ENCODE data around the gene GATAD2A.
"Not testable (repeated sequence)": the region's sequence is repeated elsewhere in the genome, so short reads cannot be mapped to it uniquely, and the experiment has no call there.

The GATAD2A gene

DNA sequence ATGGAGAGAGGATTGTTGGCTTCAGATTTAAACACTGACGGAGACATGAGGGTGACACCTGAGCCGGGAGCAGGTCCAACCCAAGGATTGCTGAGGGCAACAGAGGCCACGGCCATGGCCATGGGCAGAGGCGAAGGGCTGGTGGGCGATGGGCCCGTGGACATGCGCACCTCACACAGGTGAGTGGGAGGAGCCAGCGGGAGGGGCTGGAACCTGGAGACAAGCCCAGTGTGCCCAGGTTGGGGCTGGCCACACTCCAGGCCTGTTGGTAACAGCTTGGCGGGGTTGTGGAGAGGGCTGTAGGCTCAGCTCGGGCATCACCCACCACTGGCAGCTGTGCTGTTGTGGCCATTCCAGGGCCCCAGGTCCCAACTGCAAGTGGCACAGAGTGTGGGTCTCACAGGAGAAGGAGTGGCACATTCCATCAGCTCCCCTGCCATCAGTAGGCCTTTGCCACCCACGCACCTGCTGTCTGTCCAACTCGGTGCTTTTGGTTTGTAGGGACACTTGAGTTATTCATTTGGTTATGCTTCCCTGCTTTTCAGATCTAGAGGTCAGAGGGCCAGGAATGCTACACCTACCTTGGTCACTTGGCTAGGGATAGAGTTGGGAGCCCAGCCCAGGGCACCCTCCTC lies 60.1 kb downstream of the GATAD2A start:
- no peak for DNase-seq

DNA sequence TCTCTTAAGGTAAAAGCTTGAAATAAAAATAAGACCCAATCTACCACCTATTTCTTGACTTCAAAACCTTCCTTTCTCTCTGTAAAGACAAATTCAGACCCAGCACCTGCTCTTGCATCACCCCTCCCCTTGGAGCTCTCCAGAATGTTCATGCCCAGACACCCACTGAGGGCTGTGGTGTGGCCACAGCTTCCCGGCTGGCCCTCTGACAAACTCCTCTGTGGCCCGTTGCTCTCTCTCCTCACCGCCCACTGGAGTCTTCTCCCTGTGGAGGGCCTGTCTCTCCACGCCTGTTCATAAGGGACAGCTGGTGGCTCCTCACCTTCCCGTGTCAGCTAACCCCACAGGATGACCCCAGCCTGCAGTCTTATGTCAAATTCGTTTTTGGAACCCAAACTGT lies 60.7 kb downstream of the GATAD2A start:
- DNase-seq: no peak

DNA sequence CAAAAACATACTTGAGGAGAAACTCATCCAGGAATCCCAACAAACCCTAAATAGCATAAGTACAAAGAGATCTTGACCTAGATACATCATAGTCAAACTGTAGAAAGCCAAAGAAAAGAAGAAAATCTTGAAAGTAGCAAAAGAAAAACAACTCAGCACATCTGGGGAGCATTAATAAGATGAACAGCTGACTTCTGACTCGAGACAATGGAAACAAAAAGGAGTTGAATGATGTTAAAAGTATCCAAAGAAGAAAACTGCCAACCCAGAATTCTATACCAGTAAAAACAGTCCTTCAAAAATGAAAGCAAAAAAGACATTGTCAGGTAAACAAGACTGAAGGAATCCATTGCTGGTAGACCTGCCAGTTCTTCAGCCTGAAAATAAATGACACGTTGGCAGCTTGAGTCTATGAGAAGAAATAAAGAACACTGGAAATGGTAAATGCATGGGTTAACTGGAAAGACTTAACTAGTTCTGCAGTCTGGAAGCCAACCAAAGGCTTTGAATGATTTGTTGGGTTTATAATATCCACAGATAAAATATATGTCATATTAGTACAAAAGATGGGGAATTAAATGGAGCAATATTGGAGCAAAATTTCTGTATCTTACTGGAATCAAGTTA lies 63.1 kb downstream of the GATAD2A start:
- no peak for DNase-seq

DNA sequence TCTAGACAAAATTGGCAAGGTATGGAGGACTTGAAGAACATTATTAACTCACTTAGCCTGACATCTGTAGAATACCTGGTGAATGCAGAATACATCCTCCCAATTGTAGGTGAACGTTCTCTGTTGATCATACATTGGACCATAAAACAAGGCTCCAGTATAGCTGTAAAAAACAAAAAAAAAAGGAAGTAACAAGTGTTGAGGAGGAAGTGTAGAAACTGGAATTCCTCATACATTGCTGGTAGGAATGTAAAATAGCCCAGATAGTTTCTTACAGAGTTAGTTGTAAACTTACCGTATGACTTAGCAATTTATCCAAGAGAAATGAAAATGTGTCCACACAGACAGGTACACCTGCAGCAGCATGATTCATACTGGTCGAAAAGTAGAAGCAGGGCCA lies 65.1 kb downstream of the GATAD2A start:
- DNase-seq: no peak

DNA sequence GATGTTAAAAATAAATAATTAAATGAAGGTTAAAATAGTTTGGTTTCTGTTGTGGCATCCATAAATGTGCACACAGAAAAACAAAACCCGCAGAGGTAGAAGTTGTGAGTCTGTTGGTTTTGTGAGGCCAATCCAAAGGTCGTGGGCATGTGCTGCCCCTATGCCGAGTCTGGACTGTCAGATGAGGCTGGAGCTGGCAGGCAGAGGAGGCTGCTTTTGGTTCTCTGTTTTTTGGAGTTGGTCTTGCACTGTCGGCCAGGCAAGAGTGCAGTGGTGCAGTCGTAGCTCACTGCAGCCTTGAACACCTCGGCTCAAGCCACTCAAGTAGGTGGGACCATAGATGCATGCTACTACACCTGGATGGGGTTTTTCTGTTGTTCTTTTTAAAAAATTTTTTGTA lies 66.2 kb downstream of the GATAD2A start:
- no peak for DNase-seq

DNA sequence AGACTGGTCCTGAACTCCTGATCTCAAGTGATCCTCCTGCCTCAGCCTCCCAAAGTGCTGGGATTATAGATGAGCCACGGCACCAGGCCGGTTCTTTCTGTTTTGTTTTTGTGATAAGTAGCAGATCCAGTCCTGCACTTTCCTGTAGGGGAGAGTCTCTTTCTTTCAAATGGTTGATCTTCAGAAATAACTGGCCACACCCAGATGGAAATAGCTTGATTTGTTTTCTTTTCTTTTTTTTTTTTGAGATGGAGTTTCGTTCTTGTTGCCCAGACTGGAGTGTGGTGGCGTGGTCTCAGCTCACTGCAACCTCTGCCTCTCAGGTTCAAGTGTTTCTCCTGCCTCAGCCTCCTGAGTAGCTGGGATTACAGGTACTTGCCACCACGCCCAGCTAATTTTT lies 66.6 kb downstream of the GATAD2A start:
- not testable (repeated sequence) for DNase-seq

DNA sequence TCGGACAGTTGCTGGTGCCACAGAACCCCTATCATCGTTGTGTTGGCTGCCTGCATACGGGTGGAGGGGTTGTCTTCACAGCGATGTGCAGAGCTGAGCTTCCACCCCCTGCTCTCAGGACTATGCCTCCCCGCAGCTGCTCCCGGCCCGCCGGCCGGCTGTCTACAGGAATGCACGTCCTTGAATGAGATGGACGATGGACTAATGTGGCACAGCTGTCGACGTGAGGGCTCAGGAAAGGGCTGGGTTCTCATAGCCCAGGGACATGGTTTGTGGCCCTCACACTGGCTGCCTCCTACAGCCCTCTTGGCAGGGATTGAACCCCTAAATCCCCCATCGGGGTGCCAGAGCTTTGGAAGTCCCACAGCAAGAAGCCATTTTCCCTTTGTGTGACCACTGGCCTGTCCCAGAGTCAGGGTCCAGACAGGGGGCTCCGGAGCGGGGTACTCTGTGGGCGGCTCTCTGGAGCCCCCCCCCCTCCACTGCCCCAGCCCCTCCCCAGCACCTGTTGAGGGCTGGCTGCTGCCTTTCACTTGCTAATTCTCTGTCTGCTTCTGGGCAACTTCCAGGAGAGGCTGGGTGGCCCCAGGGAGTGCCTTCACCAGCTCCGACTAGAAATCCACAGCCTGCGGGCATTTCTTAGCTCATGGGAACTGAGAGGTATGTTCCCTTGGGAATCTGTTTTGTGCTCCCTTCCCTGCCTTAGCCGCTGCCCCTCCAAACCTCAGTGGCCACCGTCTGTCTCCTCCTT lies 69.7 kb downstream of the GATAD2A start:
- no peak for DNase-seq

DNA sequence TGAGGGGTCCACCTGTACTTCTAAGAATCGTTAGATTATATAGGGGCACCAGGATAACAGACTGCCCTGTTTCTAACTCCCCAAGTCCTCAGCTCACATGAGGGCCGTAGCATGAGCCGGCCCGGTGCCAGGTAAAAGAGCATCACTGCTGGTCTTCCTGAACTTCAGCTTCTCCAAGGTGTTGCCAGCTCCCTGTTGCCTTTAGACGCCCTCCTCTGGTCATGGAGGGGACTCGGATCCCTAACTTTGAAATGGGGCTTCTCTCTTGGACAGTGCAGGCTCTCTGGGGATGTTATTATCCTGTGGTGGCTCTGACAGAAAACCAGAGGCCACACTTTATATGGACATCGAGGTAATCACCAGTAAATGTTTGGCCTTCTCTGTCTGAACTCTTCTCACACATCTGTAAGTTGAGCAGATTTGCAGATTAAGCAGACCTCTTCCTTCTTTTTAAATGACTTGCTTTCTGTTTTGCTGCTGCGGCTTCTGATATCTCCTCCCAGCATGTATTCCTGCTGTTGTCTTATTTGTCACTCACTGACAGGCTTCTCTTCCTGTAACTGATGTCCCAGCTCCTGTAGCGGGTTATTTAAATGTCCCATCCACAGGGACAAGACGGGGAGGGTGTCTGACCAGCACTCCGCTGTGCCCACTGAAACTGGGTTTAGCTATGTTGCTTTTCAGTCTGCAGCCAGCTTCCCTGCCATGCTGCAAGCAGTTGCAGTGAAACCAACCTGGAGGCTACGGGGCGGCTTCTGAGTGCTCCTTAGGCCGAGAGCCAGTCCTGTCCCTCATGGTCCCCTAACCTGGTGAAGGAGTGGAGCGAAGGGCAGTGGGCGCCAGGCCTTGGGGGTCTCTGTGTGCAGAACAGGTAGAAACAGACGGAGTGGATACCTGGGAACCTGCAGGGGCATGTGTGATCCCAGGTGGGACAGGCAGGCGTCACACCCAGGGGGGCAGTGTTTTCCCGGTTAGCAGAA lies 70.7 kb downstream of the GATAD2A start:
- no peak for DNase-seq

DNA sequence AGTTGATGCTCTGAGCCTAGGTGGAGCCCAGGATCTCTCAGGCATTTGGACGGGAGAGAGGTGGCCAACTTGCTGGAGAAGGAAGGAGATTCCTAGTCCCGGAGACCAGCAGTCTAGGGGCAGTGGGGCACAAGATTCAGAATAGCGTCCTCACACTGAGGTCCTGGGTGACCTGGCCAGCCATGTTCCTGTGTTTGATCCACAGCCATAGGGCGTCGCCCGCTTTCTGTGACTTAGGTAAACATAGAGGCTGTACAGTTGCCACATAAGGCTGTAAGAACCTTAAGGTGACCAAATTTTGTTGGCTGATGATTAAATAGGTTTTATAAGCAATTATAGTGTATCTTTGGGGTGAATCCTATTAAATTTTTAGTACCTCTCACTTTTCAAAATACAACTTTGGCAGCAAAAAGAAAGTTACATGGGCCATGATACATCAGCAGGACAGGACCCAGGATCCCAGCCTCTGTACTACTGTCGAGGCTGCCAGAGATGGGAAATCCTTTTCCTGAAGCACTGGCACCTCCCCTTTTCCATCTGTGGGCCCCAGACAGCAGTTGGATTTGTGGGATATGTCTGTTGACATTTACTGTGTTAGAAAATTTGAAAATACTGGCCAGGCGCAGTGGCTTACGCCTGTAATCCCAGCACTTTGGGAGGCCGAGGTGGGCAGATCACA lies 72.4 kb downstream of the GATAD2A start:
- no peak for DNase-seq

DNA sequence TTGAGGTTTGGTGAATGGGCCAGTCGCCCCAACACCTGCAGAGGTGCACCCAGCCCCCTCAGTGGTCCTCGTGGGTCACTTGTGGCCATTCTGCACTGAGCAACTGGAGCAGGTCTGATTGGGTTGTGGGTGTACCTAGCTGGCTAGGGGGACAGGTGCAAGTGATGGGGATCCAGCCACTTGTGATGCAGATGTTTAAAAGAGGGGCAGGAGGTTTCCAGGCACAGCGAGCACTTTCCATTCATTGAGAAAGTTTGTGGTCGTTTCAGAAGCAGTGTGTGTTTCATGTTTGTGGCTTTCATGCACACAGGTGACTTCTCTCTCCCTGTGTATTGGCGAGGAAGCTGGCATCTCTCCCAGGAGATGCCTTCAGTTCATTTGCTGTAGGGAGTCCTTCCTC lies 75.2 kb downstream of the GATAD2A start:
- DNase-seq: no peak

DNA sequence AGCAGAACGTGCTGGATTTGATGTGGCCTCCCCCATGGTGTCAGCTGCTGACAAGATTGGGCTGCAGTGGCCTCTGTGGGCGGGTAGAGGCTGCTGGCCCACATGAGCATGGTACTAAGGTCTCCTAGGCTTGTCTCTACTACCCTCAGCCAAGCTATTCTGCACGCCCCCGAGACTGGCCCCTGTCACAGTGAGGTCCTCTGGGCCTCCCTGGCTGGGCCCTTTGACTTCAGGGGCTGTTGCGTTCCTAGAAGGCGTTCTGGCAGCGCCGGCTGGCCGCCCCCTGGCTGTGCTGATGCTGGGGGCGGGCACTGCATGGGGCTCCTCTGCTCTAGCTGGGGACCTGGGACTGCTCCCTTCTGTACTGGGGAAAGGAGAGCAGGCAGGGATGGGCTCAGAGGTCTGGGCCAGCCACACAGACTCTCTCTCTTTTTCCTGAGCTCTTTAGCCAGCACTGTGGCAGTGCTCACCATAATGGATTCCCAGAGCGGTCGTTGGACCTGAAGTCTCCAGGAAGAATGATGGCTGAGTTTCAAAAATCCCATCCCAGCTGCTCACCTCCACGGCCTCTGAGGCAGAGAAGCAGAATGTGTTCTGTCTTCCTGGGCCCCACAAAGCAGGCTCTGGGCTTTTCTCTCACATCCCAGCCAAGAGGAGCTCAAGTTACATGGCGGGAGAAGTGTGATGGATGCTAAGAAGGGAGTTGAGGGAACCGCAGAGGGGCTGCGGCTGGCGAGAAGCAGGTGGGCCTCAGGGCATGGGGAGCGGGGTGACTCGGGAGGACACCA lies 77.5 kb downstream of the GATAD2A start:
- DNase-seq: peak; percentile 56

DNA sequence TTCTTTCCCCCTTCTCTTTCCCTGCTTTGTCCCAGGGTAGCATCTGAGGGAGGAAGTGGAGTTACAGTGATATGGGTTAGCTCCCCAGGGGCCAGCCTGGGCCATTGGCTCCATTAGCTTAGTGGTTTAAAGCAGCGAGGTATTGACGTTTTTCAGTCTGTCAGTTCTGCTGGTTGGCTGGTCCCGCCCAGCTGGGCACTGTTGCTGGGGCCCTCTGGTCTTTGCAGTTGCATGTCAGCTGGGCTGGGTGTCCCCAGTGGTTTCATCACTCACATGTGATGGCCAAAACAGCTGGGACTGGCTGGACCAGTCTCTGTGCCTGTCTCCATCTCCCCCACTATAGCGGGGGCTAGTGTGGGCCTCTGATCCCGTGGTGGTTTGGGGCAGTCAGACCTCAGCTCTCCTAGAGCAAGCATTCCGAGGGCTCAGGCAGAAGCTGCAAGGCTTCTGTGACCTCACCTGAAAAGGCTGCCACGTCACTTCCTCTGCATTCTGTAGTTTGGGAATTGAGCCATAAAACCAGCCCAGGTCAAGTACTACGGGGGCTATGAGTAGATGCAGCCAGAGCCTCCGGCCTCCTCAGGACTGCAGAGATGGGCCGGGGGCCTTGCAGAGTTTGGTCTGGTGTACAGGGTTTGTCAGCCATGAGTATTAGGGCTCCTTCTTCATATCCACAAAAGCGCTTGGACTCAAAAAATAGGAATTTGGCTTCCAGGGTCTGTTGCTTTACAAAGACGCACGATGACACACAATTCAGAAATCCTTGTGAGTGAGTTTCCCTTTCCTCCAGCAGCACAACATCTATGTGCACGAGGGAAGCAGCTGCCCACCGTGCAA lies 79.9 kb downstream of the GATAD2A start:
- no peak for DNase-seq

DNA sequence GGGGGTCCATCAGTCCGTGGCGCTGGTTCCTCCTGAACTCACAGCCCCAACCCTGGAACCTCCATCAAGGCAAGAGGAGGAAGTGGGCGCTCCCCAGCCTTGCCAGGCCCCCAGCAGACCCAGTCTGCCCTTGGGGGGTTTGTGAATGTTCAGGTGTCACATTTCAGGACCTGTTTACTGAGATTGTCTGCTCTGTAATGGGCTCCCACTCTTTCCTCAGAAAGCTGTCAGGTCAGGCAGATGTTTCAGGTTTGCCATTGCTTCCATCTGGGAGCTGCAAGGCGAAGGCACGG lies 80.5 kb downstream of the GATAD2A start:
- DNase-seq: no peak

DNA sequence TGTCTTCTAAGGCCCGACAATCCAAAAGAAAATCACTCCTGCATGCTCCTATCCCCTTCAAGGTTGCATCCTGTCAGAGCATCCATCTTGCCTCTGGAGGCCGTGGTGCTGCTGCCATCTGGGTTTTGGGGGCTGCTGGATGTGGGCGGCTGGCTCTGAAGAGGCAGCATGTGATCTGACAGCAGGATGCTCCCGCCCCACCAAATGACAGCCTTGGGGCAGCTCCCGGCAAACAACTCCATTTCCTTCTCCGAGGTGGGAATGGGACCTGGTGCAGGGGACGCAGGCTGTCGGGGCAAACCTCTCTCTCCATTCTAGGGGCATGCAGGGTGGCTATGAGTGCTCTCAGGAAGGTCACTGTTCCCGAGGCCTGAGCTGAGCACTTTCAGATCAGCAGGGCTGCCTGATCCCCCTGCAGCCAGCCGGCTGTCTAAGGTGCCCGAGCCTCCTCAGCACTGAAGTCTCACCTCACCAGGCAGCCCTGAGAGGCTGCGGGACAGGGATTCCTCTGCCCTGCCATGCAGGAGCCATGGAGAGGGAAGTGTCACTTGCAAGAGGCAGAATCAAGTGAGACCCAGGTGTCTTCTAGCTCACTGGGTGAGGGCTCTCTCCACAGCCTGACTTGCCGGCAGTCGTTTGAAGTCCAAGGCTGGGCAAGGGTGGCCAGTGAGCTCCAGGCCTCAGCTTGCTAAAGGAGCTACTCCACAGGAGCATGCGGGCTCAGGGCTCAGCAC lies 81.0 kb downstream of the GATAD2A start:
- no peak for DNase-seq

DNA sequence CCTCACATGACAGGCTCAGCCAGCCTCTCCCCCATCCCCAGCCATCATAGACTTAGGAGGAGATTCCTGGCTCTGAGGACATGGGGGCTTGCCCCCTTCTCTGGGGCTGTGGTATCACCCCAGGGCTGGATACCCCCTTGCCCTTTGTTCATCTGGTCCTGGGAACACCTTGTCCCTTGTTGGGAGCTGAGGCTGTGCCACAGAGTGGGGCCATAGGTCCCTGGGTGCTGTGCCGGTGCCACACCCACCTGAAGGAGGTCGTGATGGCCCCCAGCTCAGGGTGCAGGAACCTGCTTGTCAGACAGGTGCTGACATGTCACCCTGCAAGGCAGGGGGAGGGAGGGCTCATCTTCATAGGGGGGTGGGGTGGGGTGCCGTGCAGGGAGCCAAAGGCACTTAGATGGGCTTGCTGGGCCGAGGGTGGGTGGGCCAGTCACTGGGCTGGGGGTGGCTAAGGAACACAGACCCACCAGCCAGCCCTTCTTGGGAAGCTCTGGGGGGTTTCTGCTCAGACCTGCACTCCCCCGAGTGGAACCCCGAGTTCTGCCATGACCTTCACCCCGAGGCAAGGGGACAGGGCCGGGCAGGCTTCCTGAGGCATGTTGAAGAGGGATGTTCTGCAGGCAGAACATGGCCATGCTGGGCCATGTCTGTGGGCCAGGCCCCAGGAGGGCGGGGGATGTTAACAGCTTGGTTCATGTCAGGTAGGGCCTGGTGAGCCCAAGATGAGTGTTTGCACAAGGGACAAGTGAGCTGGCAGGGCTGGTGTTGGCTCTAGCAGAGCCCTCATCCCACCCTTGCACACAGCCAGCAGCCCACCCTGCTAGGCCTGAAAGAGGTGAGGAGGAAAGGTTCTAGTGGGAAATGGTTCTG lies 81.8 kb downstream of the GATAD2A start:
- DNase-seq: no peak

DNA sequence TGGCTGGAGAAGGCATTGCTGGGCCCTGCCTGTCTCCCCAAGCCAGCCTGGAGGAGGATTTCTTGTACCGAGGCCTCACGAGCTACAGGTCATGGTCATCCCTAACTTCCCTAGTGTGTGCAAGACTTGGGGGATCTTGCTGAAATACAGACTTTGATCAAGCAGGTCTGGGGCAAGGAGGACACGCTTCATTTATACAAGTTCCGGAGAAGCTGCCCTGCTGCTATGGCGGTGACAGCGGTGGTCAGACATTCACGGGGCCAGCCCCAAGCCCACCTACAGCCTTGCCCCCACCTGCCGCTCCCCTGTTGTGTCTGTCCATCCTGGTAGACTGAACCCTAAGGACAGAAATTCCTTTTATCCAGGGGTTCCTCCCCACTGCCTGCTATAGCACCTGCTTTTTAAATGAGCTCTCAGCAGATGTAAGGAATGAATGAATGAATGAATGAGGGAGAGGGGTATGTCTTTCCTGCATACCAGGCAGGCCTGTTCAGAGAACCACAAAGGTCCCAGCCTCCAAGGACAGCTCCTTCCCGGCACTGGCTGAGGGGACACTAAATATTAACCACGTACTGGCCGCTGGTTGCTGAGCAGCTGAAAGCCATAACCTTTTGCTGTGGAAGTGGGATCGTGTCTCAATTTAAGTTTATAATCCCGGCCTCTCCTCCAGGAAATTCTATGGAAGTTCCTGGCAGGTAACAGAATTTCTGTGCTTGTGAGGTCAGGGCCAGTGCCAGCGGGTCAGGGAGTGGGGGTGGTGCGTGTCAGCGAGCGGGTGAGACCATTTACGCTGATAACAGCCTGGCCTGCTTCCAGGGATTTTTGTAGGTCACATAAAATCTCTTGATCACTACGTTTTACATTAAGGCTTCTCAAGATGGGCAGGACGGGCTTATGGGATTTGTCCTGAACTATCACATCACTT lies 82.7 kb downstream of the GATAD2A start:
- peak; percentile 63 for DNase-seq

DNA sequence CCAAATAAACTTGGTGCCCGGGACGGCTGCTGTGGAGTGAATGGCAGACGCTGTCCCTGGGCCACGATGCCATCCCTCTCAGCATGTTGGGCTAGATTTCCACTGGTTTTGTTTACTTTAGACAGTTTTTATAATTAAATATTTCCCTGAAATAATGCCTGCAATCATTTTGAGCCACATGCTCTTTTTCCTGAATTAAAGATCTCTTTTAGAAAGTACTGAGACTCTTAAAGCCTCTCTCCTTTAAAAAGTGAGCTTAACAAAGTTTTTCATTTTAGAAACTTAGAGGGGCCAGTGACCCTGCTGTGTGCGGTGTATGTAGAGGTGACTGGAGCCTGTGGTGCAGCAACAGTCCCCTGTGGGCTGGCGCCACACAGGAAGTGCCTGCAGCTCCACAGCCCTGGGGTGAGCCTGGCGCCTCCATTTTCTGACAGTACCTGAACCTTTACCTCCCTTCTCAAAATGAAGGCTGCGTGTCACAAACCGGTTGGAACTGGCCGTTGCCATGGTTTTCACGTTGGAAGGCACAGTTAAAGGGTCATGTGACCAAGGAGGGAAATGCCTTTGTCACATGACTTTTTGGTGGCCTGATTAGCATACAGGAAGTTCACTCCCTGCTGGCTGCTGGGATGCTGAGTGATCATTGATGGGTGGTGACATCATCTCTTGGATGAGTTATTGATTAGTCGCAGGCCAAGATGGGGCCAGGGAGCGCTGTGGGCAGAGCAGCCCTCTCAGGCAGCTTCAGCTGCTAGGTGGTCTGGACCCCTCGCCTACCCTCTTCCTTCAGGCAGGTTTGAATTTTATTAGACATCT lies 83.6 kb downstream of the GATAD2A start:
- DNase-seq: peak; percentile 72
